GM12892 (cell line): Measurements from ENCODE around the gene SUSD4.

Source experiments
- POLR2A ChIP-seq: IDR thresholded peaks from 2 replicates; pipeline ENCODE4 v1.6.1; 2011; ENCODE audit warnings: low read depth, low read length, control low read depth
- POLR2AphosphoS5 ChIP-seq: IDR thresholded peaks from 2 replicates; pipeline ENCODE4 v1.6.1; 2011; ENCODE audit warnings: low read depth, low read length, control low read depth

DNA sequence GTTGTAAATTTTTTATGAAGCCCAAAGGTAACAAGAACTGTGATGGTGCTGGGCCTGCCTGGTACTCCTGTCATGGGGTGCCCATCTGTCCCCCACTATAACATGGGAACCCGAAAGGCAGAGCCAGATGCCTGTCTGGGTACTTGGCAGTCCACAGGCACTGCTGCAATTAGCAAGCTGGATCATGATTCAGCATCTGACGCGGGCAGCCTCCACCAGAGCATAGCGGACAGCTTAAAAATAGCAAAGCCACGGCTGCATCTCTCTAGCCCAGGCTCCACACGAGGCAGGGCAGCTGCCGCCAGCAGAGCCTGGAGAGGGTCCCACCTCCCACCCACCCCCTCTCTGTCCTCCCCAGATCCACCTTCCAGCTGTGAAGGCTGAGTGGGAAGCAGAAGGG lies 22.9 kb downstream of the SUSD4 start:
- TF ChIP-seq POLR2A (no peak), POLR2AphosphoS5 (no peak)
